Globus pallidus (tissue), 1 donor: ENCODE results near the gene IL13RA1.
"Not testable (repeated sequence)": the region's sequence is repeated elsewhere in the genome, so short reads cannot be mapped to it uniquely, and the experiment has no call there.

Source experiments
- DNase-seq: peaks from one replicate; pipeline ENCODE4 v3.0.0-alpha.2; 2015; ENCODE audit warnings: low spot score

IL13RA1 gene

DNA sequence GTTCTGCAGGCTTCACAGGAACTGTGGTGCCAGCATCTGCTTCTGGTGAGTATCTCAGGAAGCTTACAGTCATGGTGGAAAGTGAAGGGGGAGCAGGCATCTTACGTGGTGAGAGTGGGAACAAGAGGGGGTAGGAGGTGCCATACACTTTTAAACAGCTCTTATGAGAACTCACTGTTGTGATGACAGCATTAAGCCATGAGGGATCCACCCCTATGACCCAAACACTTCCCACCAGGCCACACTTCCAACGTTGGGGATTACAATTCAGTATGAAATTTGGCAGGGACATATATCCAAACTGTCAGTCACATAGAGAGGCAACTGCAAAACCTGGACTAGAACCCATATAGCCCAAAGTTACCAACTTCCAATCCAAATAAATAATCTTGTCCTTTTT lies 53.1 kb downstream of the IL13RA1 start:
- no peak for DNase-seq

DNA sequence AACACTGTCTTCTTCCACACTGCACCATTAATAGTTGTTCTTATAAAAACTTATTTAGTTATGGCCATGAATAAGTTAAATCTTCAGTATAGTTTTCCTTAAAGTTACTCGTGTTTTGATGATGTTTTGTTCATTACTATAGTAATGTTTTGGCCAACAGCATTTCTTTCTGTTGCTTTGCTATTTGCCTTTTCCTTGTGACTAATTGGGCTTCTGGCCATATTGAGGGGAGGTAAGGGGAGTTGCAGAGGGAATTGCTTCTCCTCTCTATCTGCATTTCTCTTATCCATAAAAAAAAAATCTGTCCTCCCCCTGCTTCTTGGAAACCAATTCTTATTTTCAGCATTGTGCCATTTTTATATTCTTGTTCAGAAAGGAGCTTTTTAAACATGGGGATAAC lies 53.5 kb downstream of the IL13RA1 start:
- DNase-seq, result no peak

DNA sequence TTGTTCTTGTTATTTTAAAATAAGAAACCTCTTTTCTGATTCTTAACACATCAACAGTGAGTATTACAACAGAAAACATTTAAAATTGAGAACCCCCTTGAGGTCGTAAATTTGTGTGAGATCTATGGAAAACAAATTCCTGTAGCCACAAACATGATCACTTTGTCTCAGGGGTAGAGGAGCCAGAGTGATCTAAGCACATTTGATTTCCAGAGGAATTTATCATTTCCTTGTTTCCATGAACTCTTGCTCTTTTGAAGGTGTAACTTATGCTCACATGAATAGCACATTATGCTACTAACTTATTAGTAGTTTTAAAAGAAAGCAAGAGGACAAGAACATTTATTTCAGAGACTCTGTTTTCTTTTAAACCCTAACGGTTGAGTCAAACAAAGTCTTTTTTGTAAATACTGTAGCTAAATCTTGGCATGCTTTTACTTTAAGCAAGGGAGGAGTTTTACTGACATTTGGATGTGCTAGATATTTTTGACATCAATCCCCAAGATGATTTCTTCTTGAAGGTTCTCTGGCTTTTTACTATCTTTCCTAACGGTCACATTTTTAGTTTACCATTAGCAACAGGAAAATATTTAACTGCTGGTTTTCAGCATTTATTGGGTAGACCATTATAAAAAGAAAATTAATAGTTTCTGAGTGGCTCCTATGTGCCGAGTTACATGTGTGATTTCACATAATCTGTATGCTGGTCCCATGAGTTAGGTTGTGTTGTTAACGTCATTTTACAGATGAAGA lies 68.3 kb downstream of the IL13RA1 start:
- no peak for DNase-seq

DNA sequence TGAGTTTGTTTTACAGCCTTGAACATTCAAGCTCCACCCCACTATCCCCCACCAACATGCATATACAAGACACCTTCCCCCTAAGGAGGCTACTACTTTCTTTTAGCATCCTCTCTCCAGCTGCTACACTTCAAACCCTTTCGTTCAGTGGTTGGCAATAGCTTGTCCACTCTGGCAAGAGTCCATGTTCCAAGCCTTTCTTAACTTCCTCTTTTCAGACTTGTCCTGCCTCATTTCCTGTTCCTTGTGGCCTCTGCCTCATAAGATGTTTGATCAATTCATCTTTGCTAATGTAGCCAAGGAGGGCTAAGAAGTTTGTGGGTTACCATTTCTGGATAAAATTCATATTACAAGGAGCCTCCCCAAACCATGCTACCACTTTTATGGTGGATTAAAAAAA lies 75.5 kb downstream of the IL13RA1 start:
- DNase-seq, result peak; percentile 19

DNA sequence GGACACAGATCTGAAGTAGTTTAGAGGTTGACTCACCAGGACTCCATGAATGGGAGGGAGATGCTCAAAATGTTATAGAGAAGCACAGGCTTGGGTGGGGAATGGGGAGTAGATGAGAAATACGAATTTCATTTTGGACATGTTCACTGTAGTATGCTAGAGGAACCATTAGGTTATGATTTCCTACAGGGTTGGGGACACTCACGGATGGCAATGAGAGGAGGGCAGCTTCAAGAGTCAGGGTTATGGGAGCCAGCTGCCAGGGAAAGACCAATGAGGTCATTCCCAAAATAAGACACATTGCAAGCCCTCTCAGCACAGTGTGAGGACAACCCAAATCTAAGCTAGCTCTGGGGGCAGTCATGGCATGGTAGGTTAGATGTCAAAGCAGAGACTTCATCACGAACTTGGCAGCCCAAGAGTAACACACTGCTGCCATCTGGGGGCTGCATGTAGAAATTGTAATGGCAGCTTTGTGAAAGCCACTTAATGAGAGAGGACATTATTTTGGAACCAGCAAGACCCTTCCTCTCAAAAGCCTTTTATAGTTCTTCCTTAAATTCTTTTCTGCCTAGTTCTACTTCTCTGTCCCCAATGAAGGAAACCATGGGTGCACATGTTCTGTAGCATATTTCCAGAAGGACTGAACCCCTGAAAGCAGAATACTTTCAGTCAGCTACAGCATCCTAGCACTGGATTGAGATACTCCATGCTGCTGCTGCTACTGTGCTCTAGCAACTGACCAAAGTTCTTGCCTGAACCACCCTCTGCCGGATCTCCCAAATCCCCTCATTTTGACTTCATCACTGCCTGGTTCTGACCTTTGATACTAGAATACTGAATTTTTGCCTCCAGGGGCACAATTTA lies 80.0 kb downstream of the IL13RA1 start:
- DNase-seq, result peak; percentile 50

DNA sequence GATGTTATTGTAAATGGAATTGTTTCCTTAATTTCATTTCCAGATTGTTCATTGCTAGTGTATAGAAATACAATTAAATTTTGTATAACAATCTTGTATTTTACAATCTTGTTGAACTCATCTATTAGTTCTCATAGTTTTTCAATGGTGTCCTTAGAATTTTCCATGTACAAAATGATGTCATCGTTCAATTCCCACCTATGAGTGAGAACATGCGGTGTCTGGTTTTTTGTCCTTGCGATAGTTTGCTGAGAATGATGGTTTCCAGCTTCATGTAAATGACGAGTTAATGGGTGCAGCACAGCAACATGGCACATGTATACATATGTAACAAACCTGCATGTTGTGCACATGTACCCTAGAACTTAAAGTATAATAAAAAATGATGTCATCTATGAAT lies 89.9 kb downstream of the IL13RA1 start:
- DNase-seq, result not testable (repeated sequence)

DNA sequence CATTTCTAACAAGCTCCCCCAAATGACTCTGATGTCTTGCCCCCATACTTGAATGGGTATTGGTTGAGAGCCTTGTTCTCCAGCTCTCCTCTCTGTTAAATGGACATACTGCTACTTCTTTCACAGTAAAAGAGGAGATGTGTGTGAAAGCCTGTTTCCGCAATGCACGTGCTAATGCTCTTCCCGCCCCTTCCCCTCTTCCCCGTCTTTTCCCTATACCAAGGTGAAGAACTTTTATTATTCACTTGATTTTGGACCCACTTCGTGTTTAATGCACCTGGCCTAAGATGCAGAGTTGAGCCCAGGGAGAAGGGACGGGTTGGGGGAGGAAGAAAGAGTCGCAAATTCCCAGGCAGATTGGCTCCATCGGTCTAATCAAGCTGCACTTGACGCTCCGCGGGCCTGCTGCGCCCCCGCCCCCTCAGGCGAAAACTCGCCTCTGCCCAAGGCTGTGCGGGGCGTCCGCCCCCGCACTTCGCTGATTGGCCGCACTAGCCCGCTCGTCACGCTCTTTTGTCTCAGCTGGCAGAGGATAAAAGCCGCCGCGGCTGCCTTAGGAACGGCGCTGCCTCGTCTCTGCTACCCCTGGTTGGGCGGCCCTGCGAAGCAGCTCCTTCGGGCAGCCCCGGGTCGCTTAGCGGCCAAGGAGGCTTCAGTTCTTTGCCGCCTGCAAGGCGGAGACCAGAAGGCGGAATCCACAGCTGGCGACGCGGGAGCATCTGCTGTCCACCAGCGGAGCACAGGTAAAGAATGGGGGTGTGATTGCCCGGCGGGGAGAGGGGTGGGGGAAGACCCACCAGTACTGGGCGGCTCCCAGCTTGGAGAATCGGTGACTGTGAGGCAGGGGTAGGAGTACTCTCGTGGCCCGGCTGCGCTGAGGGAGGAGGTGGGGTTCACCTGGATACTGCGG lies 96.1 kb downstream of the IL13RA1 start, which contains the start of gene ZCCHC12:
Gene ZCCHC12 (plus strand): TSS at position 562 of the 910 bp plus-strand sequence. CDS start 1,421 bp downstream, outside the sequence.
- peak; percentile 56 for DNase-seq

DNA sequence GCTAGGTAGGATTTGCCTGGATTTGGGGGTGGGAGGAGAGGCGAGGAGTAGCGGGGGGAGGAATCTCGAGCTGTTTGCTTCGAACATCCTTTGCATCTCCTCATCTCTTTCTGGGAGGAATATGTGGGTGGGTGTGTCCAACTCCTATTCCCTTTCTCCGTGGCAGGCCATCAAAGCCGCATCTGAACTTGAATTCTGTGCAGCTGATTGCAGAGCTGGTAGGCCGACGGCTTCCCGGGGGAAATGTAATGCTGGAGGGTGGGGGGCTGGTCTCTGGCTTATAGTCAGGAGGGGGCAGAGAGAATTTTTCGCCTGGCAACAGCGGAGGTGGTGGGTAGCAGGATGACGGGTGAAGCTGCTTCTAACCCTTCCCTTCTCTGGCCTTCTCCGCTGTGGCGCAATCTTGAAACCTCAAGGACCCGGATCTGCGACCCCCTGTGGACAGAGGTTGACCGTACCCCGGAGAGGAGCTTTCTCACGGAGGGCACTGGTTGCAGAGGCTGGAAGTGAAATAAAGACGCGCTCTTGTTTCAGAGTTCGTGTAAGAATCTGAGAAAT lies 96.8 kb downstream of the IL13RA1 start:
- no peak for DNase-seq

DNA sequence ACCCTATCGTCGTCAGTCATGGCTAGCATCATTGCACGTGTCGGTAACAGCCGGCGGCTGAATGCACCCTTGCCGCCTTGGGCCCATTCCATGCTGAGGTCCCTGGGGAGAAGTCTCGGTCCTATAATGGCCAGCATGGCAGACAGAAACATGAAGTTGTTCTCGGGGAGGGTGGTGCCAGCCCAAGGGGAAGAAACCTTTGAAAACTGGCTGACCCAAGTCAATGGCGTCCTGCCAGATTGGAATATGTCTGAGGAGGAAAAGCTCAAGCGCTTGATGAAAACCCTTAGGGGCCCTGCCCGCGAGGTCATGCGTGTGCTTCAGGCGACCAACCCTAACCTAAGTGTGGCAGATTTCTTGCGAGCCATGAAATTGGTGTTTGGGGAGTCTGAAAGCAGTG lies 97.8 kb downstream of the IL13RA1 start:
- DNase-seq, result no peak

DNA sequence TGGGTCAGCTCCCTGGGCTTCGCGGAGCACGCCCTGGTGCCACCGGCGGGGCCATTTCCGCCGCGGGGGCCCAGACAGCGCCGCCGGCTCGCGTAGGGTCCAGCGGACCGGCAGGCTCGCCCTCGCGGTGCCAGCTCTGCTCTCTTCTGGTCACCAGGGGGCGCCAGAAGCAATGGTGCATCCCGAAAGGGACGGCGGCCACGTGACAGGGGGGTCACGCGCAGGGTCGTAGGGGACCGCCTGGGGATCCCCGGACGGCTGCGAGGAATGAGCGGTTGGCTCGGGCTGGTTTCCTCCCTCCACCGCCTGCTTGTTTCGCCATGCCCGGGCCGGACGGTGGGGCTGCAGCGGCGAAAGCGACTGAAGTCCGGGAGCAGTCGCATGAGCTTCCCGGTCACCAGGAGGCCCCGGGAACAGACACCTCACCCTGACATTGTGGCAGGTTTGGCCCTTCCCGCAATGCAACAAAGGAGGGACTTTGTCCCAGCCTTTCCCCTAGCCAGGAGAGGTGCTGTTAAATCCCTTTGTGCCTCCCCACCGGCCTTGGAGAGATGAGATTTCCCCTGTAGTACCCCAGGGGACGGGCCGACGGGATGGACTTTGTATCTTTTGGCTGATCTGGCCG lies 112.0 kb downstream of the IL13RA1 start:
- DNase-seq, result peak; percentile 73
